Gastrocnemius medialis (tissue), 4 donors: ENCODE data around the gene IDH3A. TPM values are rescaled to one million over a fixed set of nuclear protein-coding genes. Genes with fewer than 3 reads are reported as not detected.
A peak's percentile ranks its signal among the peaks of the same experiment; 100 is the strongest.

Experiments
- ATAC-seq, 2 donors: fragments of 150-250 bp; one replicate each; pipeline ENCODE4 v1.9.1; 2016
- DNase-seq, 2 donors: peaks; one replicate each; pipeline ENCODE4 v3.0.0-alpha.2; 2019
- H3K27ac ChIP-seq, 4 donors: fragments of 200-600 bp; sonication (generic); 1 replicate in 1 of 4; 2 replicates in 3 of 4; pipeline ENCODE4 v1.5.1; 2016 to 2018; ENCODE audit warnings: mild to moderate bottlenecking in 2 of 4, moderate library complexity in 1 of 4
- H3K27me3 ChIP-seq, 3 donors: fragments of 200-600 bp; sonication (generic) in 2 of 3; 1 replicate in 1 of 3; 2 replicates in 2 of 3; pipeline versions ENCODE4 v1.5.1 to v1.6.0; 2016 to 2019; ENCODE audit warnings: mild to moderate bottlenecking in 1 of 3, moderate library complexity in 1 of 3
- H3K36me3 ChIP-seq, 2 donors: fragments of 200-600 bp; sonication (generic) in 1 of 2; one replicate each; pipeline ENCODE4 v1.5.1; 2017 to 2018
- H3K4me1 ChIP-seq, 2 donors: fragments of 200-600 bp; sonication (generic) in 1 of 2; one replicate each; pipeline ENCODE4 v1.5.1; 2016 to 2017; ENCODE audit warnings: mild to moderate bottlenecking in 2 of 2
- H3K4me3 ChIP-seq, 4 donors: fragments of 200-600 bp; sonication (generic) in 3 of 4; 1 replicate in 1 of 4; 2 replicates in 3 of 4; pipeline ENCODE4 v1.5.1; 2016 to 2019; ENCODE audit warnings: mild to moderate bottlenecking in 2 of 4
- H3K9me3 ChIP-seq, 3 donors: fragments of 200-600 bp; sonication (generic) in 2 of 3; 1 replicate in 1 of 3; 2 replicates in 2 of 3; pipeline ENCODE4 v1.5.1; 2016 to 2019
- POLR2A ChIP-seq, 2 donors: fragments of 450-650 bp; IDR thresholded peaks; one replicate each; pipeline ENCODE4 v1.6.1; 2017; ENCODE audit warnings: antibody characterized with exemption in 2 of 2, mild to moderate bottlenecking in 2 of 2, moderate library complexity in 2 of 2
- in situ Hi-C, 4 donors: fragments of 200-750 bp; cut with MboI; loops; one replicate each; pipeline versions ENCODE4 v1.15.0 to v1.8.0; 2017; ENCODE audit warnings: low sequenced_read_pairs in 4 of 4
- intact Hi-C: fragments of 100-400 bp; cut with DNase I; formaldehyde crosslinking; loops from one replicate; pipeline ENCODE4 v1.15.1; 2023; ENCODE audit warnings: low total_unique reads
- total RNA-seq, 4 donors: library from RNA; depleted of rRNA; stranded (reverse); fragments of >200 nt; gene quantifications; one replicate each; pipeline versions ENCODE4 v1.1.0 to v1.2.3, GENCODE V29; 2016
- TF ChIP-seq, protein P1 (sequence below), 5 experiments: fragments of 450-650 bp in 3 of 5; fragments of 200-600 bp in 2 of 5; sonication (generic) in 2 of 5; IDR thresholded peaks in 4 of 5; conservative IDR thresholded peaks in 1 of 5; 1 replicate in 4 of 5; 2 replicates in 1 of 5; pipeline ENCODE4 v1.5.1; 2016 to 2019; ENCODE audit warnings: antibody characterized with exemption in 5 of 5, mild to moderate bottlenecking in 3 of 5, moderate library complexity in 3 of 5

Gene IDH3A
- total RNA-seq, 4 donors from 2014 or later: 133 to 202 (median 168) TPM

DNA sequence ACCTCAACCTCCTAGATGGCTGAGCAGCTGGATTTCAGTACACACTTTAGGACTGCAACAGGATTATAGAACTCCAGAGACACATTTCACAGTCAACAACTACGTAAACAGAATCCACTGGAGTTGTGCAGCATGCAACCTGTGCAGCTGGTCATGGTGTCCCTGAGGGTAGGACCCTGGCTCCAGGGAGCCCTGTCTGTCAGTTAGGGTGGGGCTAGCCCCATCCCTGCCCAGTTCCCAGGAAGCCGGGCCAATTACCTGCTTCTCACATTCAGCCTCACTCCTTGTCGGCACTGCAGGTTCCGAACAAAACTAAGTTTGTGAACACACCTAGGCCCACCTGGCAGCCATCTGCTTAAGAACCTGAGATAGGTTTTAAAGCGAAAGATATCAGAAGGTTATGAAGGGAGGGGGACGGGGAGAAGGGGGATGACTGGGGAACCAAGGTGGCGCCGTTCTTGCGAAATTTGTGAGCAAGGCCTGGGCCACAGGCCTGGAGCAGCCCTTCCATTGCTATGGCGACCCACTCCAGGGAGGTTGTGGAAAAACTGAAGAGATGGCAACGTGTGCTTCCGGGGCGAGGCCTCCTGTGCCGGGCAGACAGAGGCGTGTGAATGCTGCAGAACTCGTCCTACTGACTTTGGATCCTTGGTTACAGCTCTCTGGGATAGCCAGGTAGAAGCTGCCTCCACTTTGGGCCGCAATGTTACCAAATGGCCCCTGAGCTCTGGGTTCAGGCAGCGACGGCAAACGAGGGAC is 59.9 kb downstream of the IDH3A start:
- Histone ChIP-seq H3K36me3 (no peaks in the 10 kb centered on the region), H3K9me3 (no peaks in the 10 kb centered on the region), H3K27ac (peak overlapping the region; percentile 46 to 80 (median 68)), H3K4me3 (no peak overlapping the region), H3K27me3 (no peaks in the 10 kb centered on the region), H3K4me1 (peaks cover 76 to 77% of the 10 kb centered on the region in 2 donors)
- ATAC-seq (no peak), DNase-seq (no peak)
- TF ChIP-seq, protein P1, sequence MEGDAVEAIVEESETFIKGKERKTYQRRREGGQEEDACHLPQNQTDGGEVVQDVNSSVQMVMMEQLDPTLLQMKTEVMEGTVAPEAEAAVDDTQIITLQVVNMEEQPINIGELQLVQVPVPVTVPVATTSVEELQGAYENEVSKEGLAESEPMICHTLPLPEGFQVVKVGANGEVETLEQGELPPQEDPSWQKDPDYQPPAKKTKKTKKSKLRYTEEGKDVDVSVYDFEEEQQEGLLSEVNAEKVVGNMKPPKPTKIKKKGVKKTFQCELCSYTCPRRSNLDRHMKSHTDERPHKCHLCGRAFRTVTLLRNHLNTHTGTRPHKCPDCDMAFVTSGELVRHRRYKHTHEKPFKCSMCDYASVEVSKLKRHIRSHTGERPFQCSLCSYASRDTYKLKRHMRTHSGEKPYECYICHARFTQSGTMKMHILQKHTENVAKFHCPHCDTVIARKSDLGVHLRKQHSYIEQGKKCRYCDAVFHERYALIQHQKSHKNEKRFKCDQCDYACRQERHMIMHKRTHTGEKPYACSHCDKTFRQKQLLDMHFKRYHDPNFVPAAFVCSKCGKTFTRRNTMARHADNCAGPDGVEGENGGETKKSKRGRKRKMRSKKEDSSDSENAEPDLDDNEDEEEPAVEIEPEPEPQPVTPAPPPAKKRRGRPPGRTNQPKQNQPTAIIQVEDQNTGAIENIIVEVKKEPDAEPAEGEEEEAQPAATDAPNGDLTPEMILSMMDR (IDR thresholded peaks at IDR 0.05 in 4 of 5, conservative IDR thresholded peaks at IDR 0.05 in 1 of 5): no peak
- TF ChIP-seq POLR2A (IDR thresholded peaks at IDR 0.05): no peak
- intact Hi-C loops: no loop called here
- in situ Hi-C loops: no loop called here

DNA sequence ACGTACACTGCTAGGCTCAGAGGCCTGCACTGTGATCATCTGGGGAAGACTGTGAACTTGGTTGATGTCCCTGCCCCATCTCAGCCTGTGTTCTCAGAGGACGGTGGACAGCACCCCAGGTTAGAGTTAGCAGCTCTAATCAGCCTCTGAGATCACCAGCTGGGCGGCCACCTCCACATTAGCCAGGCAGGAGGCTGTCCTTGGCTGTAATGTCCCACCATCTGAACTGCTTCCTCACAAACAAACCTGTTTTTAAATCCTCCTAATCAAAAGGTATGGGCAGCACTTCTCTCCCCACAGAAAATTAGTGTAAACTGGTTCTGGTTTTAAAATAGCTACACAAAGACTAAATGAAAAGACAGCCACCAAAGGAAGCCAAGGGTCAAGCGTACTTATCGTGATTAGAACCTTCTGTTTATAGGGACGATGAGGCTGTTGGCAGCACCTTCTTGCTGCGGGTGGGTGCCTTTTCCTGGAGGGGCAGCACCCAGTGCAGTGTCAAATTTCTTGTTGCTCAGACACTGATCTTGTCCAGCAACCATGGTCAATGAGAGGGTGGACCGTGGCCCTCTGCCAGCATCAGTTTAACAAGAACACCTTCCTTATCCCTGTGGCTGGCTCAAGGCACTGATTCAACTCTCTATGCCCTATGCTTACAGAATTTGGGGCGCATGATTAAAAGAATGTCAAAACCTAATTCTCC is 60.6 kb downstream of the IDH3A start:
- no peak for DNase-seq
- no peak for ATAC-seq
- intact Hi-C loops: no loop called here
- no peaks in the 10 kb centered on the region for H3K9me3 ChIP-seq
- no peak for TF ChIP-seq POLR2A (IDR thresholded peaks at IDR 0.05)
- TF ChIP-seq, protein P1 (IDR thresholded peaks at IDR 0.05 in 4 of 5, conservative IDR thresholded peaks at IDR 0.05 in 1 of 5): no peak
- no peaks in the 10 kb centered on the region for H3K36me3 ChIP-seq
- in situ Hi-C loops: no loop called here
- H3K27ac ChIP-seq: peak overlapping the region; percentile 46 to 80 (median 68)
- H3K4me3 ChIP-seq: no peak overlapping the region
- H3K27me3 ChIP-seq: no peaks in the 10 kb centered on the region
- peaks cover 75 to 76% of the 10 kb centered on the region in 2 donors for H3K4me1 ChIP-seq

DNA sequence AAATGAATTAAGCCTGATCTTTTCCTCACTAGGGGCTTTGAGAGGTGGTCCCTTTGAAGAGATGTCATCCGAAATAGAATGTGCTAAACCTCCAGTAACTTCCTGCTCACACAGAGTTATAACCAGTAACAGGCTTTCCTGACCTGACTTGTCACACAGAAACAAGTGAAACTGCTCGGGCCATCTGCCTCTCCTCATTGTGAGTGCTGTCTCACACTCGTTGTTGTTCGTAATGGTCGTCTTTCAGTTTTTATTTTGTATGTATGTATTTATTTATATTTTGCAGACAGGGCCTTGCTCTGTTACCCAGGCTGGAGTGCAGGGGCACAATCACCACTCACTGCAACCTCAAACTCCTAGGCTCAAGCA is 61.2 kb downstream of the IDH3A start:
- Histone ChIP-seq H3K27me3 (no peaks in the 10 kb centered on the region), H3K4me1 (peaks cover 74 to 76% of the 10 kb centered on the region in 2 donors), H3K4me3 (no peak overlapping the region), H3K27ac (peak overlapping the region; percentile 46 to 80 (median 68)), H3K9me3 (no peaks in the 10 kb centered on the region), H3K36me3 (no peaks in the 10 kb centered on the region)
- intact Hi-C loops (no loop called here), in situ Hi-C loops (no loop called here)
- no peak for TF ChIP-seq POLR2A (IDR thresholded peaks at IDR 0.05)
- TF ChIP-seq, protein P1 (IDR thresholded peaks at IDR 0.05 in 4 of 5, conservative IDR thresholded peaks at IDR 0.05 in 1 of 5): no peak
- DNase-seq (no peak), ATAC-seq (no peak)

DNA sequence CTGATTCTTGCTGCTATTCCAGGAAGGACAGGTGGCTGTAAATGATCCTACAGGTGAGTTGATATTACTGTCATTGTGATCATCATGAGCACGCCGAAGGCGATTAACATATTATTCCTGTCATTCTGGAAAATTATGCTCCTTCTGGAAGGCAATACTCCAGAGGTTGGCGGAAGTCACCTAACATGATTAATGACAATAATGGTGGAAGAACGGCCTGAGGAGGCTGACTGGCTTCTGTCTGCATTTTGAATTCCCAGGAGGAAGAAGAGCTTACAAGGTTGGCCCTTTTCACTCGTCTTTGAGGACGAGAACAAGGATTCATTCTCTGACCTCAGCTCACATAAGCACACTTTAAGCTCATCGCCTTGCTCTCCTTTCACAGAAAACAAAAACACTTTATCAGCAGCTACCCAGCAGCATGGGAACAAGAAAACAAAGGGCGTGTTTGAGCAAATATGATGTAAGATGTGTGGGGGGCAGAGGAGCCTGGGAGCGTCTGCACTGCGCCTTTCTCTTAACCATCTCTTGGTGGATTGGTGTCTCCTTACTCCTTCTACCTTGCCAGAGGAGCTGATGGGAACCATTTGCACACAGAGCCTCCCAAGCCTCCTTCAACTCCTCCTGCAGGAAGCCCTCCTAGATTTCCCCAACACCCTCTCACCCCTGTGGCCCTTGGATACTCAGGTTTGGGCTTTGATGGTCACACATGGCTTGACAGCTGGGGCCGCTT is 62.2 kb downstream of the IDH3A start:
- intact Hi-C loops: no loop called here
- Histone ChIP-seq H3K36me3 (no peaks in the 10 kb centered on the region), H3K4me3 (no peak overlapping the region), H3K9me3 (no peaks in the 10 kb centered on the region), H3K27me3 (no peaks in the 10 kb centered on the region), H3K4me1 (peaks cover 74 to 76% of the 10 kb centered on the region in 2 donors), H3K27ac (peak overlapping the region; percentile 62 to 80 (median 74))
- DNase-seq (no peak), ATAC-seq (no peak)
- in situ Hi-C loops: no loop called here
- no peak for TF ChIP-seq POLR2A (IDR thresholded peaks at IDR 0.05)
- TF ChIP-seq, protein P1 (IDR thresholded peaks at IDR 0.05 in 4 of 5, conservative IDR thresholded peaks at IDR 0.05 in 1 of 5): no peak
